Stimulated activated effector memory CD8-positive, alpha-beta T cell treated with anti-CD3 and anti-CD28 coated beads, Interleukin-12 subunit alpha, Interleukin-12 subunit beta, amount 100 ng/mL, for 72 hours (primary cell): ENCODE data around the gene STARD13.

ENCODE experiments used
- ATAC-seq: fragments of 150-1000 bp; cut with Tn5 transposase; 2 replicates; pipeline ENCODE4 v1.10.0; 2021
- DNase-seq, 2 donors: peaks; one replicate each; pipeline ENCODE4 v3.0.0; 2021 to 2022; ENCODE audit warnings: low spot score in 2 of 2
- H3K27ac Mint-ChIP-seq: one replicate; pipeline ENCODE4 v1.8.0; 2022; ENCODE audit warnings: mild to moderate bottlenecking, mixed read lengths
- H3K36me3 Mint-ChIP-seq: one replicate; pipeline ENCODE4 v1.8.0; 2022; ENCODE audit warnings: mild to moderate bottlenecking, mixed read lengths
- H3K4me1 Mint-ChIP-seq: one replicate; pipeline ENCODE4 v1.8.0; 2022; ENCODE audit warnings: mixed read lengths
- H3K4me3 Mint-ChIP-seq: one replicate; pipeline ENCODE4 v1.8.0; 2022; ENCODE audit warnings: mild to moderate bottlenecking, mixed read lengths
- H3K9me3 Mint-ChIP-seq: one replicate; pipeline ENCODE4 v1.8.0; 2022; ENCODE audit warnings: mixed read lengths

The STARD13 gene

GRCh38 chr13:33287142-33287882, 1.8 kb upstream of the STARD13 start:
- DNase-seq (no peak), ATAC-seq (no peak)
- Mint-ChIP-seq H3K4me1 (peaks cover 10% of the 10 kb centered on the region), H3K4me3 (no peak overlapping the region), H3K9me3 (no peaks in the 10 kb centered on the region), H3K36me3 (no peaks in the 10 kb centered on the region), H3K27ac (no peak overlapping the region)

- no peaks in the 10 kb centered on the region for H3K36me3 Mint-ChIP-seq
- peak overlapping the region; percentile 66 for H3K4me3 Mint-ChIP-seq
- ATAC-seq (no peak), DNase-seq (no peak)
- H3K27ac Mint-ChIP-seq, result peak overlapping the region; percentile 17
- peaks cover 10% of the 10 kb centered on the region for H3K4me1 Mint-ChIP-seq
- H3K9me3 Mint-ChIP-seq, result no peaks in the 10 kb centered on the region
Observed at GRCh38 chr13:33286128-33286527, 573 bp upstream of the STARD13 start.

- ATAC-seq (peak; percentile 36), DNase-seq (no peak)
- Mint-ChIP-seq H3K9me3 (no peaks in the 10 kb centered on the region), H3K36me3 (no peaks in the 10 kb centered on the region), H3K27ac (no peak overlapping the region), H3K4me1 (peaks cover 10% of the 10 kb centered on the region), H3K4me3 (peak overlapping the region; percentile 66)
Observed at GRCh38 chr13:33284916-33285315, 639 bp downstream of the STARD13 start.

GRCh38 chr13:33284031-33284430, 1.5 kb downstream of the STARD13 start:
- Mint-ChIP-seq H3K27ac (no peak overlapping the region), H3K9me3 (no peaks in the 10 kb centered on the region), H3K4me1 (peaks cover 10% of the 10 kb centered on the region)

GRCh38 chr13:33283195-33283911, 2.2 kb downstream of the STARD13 start:
- Mint-ChIP-seq H3K36me3 (no peaks in the 10 kb centered on the region), H3K27ac (no peak overlapping the region), H3K4me3 (no peak overlapping the region), H3K9me3 (no peaks in the 10 kb centered on the region), H3K4me1 (peaks cover 10% of the 10 kb centered on the region)
- no peak for DNase-seq
- ATAC-seq, result no peak

More at GRCh38 chr13:33284031-33284430, 1.5 kb downstream of the STARD13 start:
- DNase-seq (no peak), ATAC-seq (no peak)
- Mint-ChIP-seq H3K36me3 (no peaks in the 10 kb centered on the region), H3K4me3 (no peak overlapping the region)

- no peak for ATAC-seq
- no peak overlapping the region for H3K27ac Mint-ChIP-seq
- no peaks in the 10 kb centered on the region for H3K36me3 Mint-ChIP-seq
- H3K9me3 Mint-ChIP-seq, result no peaks in the 10 kb centered on the region
- no peak for DNase-seq
- no peak overlapping the region for H3K4me3 Mint-ChIP-seq
- peaks cover 10% of the 10 kb centered on the region for H3K4me1 Mint-ChIP-seq
Observed at GRCh38 chr13:33281951-33282595, 3.5 kb downstream of the STARD13 start.

- Mint-ChIP-seq H3K27ac (no peak overlapping the region), H3K4me1 (peaks cover 6% of the 10 kb centered on the region), H3K36me3 (no peaks in the 10 kb centered on the region), H3K9me3 (no peaks in the 10 kb centered on the region), H3K4me3 (no peak overlapping the region)
- ATAC-seq (no peak), DNase-seq (no peak)
Observed at GRCh38 chr13:33280923-33281322, 4.6 kb downstream of the STARD13 start.

GRCh38 chr13:33280279-33280905, 5.2 kb downstream of the STARD13 start:
- Mint-ChIP-seq H3K27ac (no peak overlapping the region), H3K9me3 (no peaks in the 10 kb centered on the region), H3K36me3 (no peaks in the 10 kb centered on the region), H3K4me1 (peaks cover 1% of the 10 kb centered on the region), H3K4me3 (no peak overlapping the region)
- DNase-seq, result no peak
- ATAC-seq, result no peak

- DNase-seq (no peak), ATAC-seq (no peak)
- no peaks in the 10 kb centered on the region for H3K4me1 Mint-ChIP-seq
- H3K4me3 Mint-ChIP-seq, result no peak overlapping the region
- H3K36me3 Mint-ChIP-seq, result no peaks in the 10 kb centered on the region
- H3K27ac Mint-ChIP-seq, result no peak overlapping the region
- H3K9me3 Mint-ChIP-seq, result no peaks in the 10 kb centered on the region
Observed at GRCh38 chr13:33279414-33280278, 5.9 kb downstream of the STARD13 start.

- Mint-ChIP-seq H3K4me1 (no peaks in the 10 kb centered on the region), H3K4me3 (no peak overlapping the region), H3K9me3 (no peaks in the 10 kb centered on the region), H3K27ac (no peak overlapping the region), H3K36me3 (no peaks in the 10 kb centered on the region)
- DNase-seq, result no peak
- ATAC-seq, result no peak
Observed at GRCh38 chr13:33278913-33279312, 6.6 kb downstream of the STARD13 start.

GRCh38 chr13:33277946-33278345, 7.6 kb downstream of the STARD13 start:
- DNase-seq, result no peak
- no peak overlapping the region for H3K4me3 Mint-ChIP-seq
- H3K9me3 Mint-ChIP-seq, result no peaks in the 10 kb centered on the region
- no peak for ATAC-seq
- no peak overlapping the region for H3K27ac Mint-ChIP-seq
- no peaks in the 10 kb centered on the region for H3K4me1 Mint-ChIP-seq
- no peaks in the 10 kb centered on the region for H3K36me3 Mint-ChIP-seq

- Mint-ChIP-seq H3K27ac (no peak overlapping the region), H3K4me1 (no peaks in the 10 kb centered on the region), H3K9me3 (no peaks in the 10 kb centered on the region), H3K4me3 (no peak overlapping the region), H3K36me3 (no peaks in the 10 kb centered on the region)
- DNase-seq (no peak), ATAC-seq (no peak)
Observed at GRCh38 chr13:33277037-33277740, 8.4 kb downstream of the STARD13 start.

- no peak overlapping the region for H3K4me3 Mint-ChIP-seq
- DNase-seq, result no peak
- no peak overlapping the region for H3K27ac Mint-ChIP-seq
- no peaks in the 10 kb centered on the region for H3K4me1 Mint-ChIP-seq
- H3K9me3 Mint-ChIP-seq, result no peaks in the 10 kb centered on the region
- no peaks in the 10 kb centered on the region for H3K36me3 Mint-ChIP-seq
- ATAC-seq, result no peak
Observed at GRCh38 chr13:33276570-33276969, 9.0 kb downstream of the STARD13 start.

GRCh38 chr13:33275916-33276315, 9.6 kb downstream of the STARD13 start:
- no peak overlapping the region for H3K27ac Mint-ChIP-seq
- H3K36me3 Mint-ChIP-seq, result no peaks in the 10 kb centered on the region
- no peak overlapping the region for H3K4me3 Mint-ChIP-seq
- DNase-seq, result no peak
- H3K4me1 Mint-ChIP-seq, result no peaks in the 10 kb centered on the region
- no peaks in the 10 kb centered on the region for H3K9me3 Mint-ChIP-seq
- ATAC-seq, result no peak
